ENCODE data around the gene GTPBP1.

DNA sequence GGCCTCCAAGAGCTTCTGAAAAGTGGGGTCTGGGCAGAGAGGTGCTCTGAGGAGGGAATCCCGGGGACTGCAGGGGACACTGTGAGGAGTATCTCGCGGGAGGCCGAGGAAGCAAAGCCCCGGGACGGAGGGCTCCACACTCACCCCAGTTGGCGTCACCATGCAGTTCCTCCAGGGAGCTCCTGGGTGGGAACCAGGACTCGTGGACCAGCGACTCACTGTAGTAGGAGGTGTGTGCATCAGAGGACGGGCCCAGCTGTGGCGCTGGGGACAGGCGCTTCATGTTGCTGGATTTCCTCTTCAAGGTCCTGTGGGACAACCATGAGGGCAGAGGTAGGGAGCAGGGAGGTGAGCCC, 45.3 kb downstream of the GTPBP1 start:
- TF ChIP-seq EP300 (IDR thresholded peaks at IDR 0.05), result no peak
- TF ChIP-seq, protein P1, sequence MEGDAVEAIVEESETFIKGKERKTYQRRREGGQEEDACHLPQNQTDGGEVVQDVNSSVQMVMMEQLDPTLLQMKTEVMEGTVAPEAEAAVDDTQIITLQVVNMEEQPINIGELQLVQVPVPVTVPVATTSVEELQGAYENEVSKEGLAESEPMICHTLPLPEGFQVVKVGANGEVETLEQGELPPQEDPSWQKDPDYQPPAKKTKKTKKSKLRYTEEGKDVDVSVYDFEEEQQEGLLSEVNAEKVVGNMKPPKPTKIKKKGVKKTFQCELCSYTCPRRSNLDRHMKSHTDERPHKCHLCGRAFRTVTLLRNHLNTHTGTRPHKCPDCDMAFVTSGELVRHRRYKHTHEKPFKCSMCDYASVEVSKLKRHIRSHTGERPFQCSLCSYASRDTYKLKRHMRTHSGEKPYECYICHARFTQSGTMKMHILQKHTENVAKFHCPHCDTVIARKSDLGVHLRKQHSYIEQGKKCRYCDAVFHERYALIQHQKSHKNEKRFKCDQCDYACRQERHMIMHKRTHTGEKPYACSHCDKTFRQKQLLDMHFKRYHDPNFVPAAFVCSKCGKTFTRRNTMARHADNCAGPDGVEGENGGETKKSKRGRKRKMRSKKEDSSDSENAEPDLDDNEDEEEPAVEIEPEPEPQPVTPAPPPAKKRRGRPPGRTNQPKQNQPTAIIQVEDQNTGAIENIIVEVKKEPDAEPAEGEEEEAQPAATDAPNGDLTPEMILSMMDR (IDR thresholded peaks at IDR 0.05), result no peak
